Panc1 (cell line): Measurements from ENCODE around the gene PRMT3. TPM values are rescaled to one million over a fixed set of nuclear protein-coding genes. Genes with fewer than 3 reads are reported as not detected.

Experiments used
- ATAC-seq: fragments of 200-7000 bp; cut with Tn5 transposase; 2 replicates; pipeline ENCODE4 v1.9.1; 2020; ENCODE audit warnings: mild to moderate bottlenecking, moderate library complexity
- BruUV-seq: library from RNA; stranded (reverse); fragments of 400-500 nt; replicated peaks from 2 replicates; lab custom pipeline; 2021; lab: Mats Ljungman, UMichigan
- CTCF ChIA-PET: fragments of 300-600 bp; sonication (Branson Sonifier 250); formaldehyde crosslinking; loops from one replicate; lab custom pipeline; 2022; ENCODE audit warnings: antibody characterized with exemption; lab: Charles Lee
- POLR2A ChIA-PET: fragments of 300-600 bp; sonication (Branson Sonifier 250); formaldehyde crosslinking; loops from one replicate; lab custom pipeline; 2022; ENCODE audit warnings: antibody characterized with exemption; lab: Charles Lee
- DNase-seq: peaks from one replicate; pipeline ENCODE4 v3.0.0-alpha.2; 2010; ENCODE audit warnings: low read depth, low spot score
- H3K27ac ChIP-seq: 2 replicates; pipeline ENCODE4 v1.5.1; 2011; ENCODE audit warnings: mild to moderate bottlenecking, low read length, inconsistent platforms
- H3K27me3 ChIP-seq: fragments of 200-500 bp; sonication (Bioruptor generic); 2 replicates; pipeline ENCODE4 v1.6.0; 2014; ENCODE audit warnings: low read length, inconsistent platforms; ENCODE audit not compliant: control insufficient read depth, insufficient read depth
- H3K36me3 ChIP-seq: fragments of 200-500 bp; sonication (Bioruptor generic); 2 replicates; pipeline ENCODE4 v1.5.1; 2014; ENCODE audit warnings: inconsistent platforms, mild to moderate bottlenecking, low read length, moderate library complexity; ENCODE audit not compliant: control insufficient read depth, insufficient read depth
- H3K4me1 ChIP-seq: 2 replicates; pipeline ENCODE4 v1.5.1; 2011; ENCODE audit warnings: inconsistent platforms, mild to moderate bottlenecking, low read length, moderate library complexity; ENCODE audit not compliant: control insufficient read depth, insufficient read depth
- H3K4me3 ChIP-seq, 2 experiments: 2 replicates each; pipeline ENCODE4 v1.5.1; 2011 to 2012; ENCODE audit warnings: low read depth in 2 of 2, low read length in 2 of 2, mild to moderate bottlenecking in 2 of 2, inconsistent platforms in 1 of 2, moderate library complexity in 1 of 2
- H3K9me3 ChIP-seq: fragments of 200-500 bp; sonication (Bioruptor generic); 2 replicates; pipeline ENCODE4 v1.5.1; 2014; ENCODE audit warnings: low read depth, mild to moderate bottlenecking, inconsistent platforms, low read length, moderate library complexity; ENCODE audit not compliant: control insufficient read depth, insufficient read depth
- CTCF ChIP-seq: fragments of 450-650 bp; IDR thresholded peaks from 2 replicates; pipeline ENCODE4 v1.5.1; 2017; ENCODE audit warnings: mild to moderate bottlenecking
- POLR2AphosphoS5 ChIP-seq: IDR thresholded peaks from 2 replicates; pipeline ENCODE4 v1.6.1; 2012; ENCODE audit warnings: mild to moderate bottlenecking, low read depth, low read length, moderate library complexity
- REST ChIP-seq, 2 experiments: IDR thresholded peaks; 2 replicates each; pipeline ENCODE4 v1.6.1; 2011 to 2012; ENCODE audit warnings: low read depth in 2 of 2, control low read depth in 1 of 2, low read length in 1 of 2, mild to moderate bottlenecking in 1 of 2, moderate library complexity in 1 of 2; ENCODE audit not compliant: insufficient read depth in 1 of 2
- SIN3A ChIP-seq: IDR thresholded peaks from 2 replicates; pipeline ENCODE4 v1.6.1; 2012; ENCODE audit warnings: low read depth, mild to moderate bottlenecking, low read length, moderate library complexity, borderline replicate concordance; ENCODE audit not compliant: insufficient read depth
- TCF7L2 ChIP-seq: IDR thresholded peaks from 2 replicates; pipeline ENCODE4 v1.6.1; 2011; ENCODE audit warnings: mild to moderate bottlenecking, low read depth, low read length, inconsistent platforms
- in situ Hi-C: cut with HindIII; loops from 2 replicates; pipeline ENCODE4 v1.10.0; 2016; ENCODE audit warnings: low sequenced_read_pairs, low pct_unique_long_range_greater_than_20kb
- intact Hi-C: fragments of 100-400 bp; cut with micrococcal nuclease; formaldehyde crosslinking; loops from one replicate; pipeline ENCODE4 v1.10.0; 2022; ENCODE audit not compliant: unreplicated experiment
- total RNA-seq: library from RNA; stranded (reverse); gene quantifications from one replicate; pipeline ENCODE4 v1.2.1, GENCODE V29; 2021; ENCODE audit not compliant: unreplicated experiment

The PRMT3 gene
- total RNA-seq, 1 experiment from 2014 or later = 31.2 TPM

GRCh38 chr11:20399498-20399897 lies 12.0 kb downstream of the PRMT3 start:
- H3K4me3 ChIP-seq = no peak overlapping the region
- no peak for DNase-seq
- ChIA-PET CTCF (no interaction called here), POLR2A (no interaction called here)
- in situ Hi-C loops (no loop called here), intact Hi-C loops (loop anchor here (10.0 kb wide), 1 partner anchor 45 kb away; no protein-coding TSS in a partner anchor)
- no peak for ATAC-seq
- H3K4me1 ChIP-seq = no peaks in the 10 kb centered on the region
- H3K27me3 ChIP-seq = no peaks in the 10 kb centered on the region
- H3K27ac ChIP-seq = no peak overlapping the region
- no TSS peak for BruUV-seq
- H3K9me3 ChIP-seq = no peaks in the 10 kb centered on the region
- peaks cover 36% of the 10 kb centered on the region for H3K36me3 ChIP-seq
- no peak for TF ChIP-seq CTCF
- TF ChIP-seq SIN3A = no peak
- no peak for TF ChIP-seq TCF7L2

- H3K36me3 ChIP-seq = peaks cover 45% of the 10 kb centered on the region
- no peaks in the 10 kb centered on the region for H3K27me3 ChIP-seq
- no peak for ATAC-seq
- in situ Hi-C loops = no loop called here
- H3K4me1 ChIP-seq = no peaks in the 10 kb centered on the region
- ChIA-PET POLR2A (no interaction called here), CTCF (no interaction called here)
- BruUV-seq = no TSS peak
- H3K9me3 ChIP-seq = no peaks in the 10 kb centered on the region
- H3K4me3 ChIP-seq = no peak overlapping the region
- TF ChIP-seq REST (IDR thresholded peaks at IDR 0.05; ENCODE audit: insufficient read depth in 1 of 2, low read depth in 2 of 2, low read length in 1 of 2) = no peak
- intact Hi-C loops = no loop called here
- no peak overlapping the region for H3K27ac ChIP-seq
- no peak for DNase-seq
Observed at GRCh38 chr11:20403059-20403458, 15.5 kb downstream of the PRMT3 start.

GRCh38 chr11:20406484-20406883 lies 19.0 kb downstream of the PRMT3 start:
- TF ChIP-seq REST (IDR thresholded peaks at IDR 0.05; ENCODE audit: insufficient read depth in 1 of 2, low read depth in 2 of 2, low read length in 1 of 2) (no peak), TCF7L2 (no peak), CTCF (no peak), POLR2AphosphoS5 (no peak), SIN3A (no peak)
- Histone ChIP-seq H3K27me3 (no peaks in the 10 kb centered on the region), H3K4me3 (no peak overlapping the region), H3K36me3 (peaks cover 42% of the 10 kb centered on the region), H3K9me3 (no peaks in the 10 kb centered on the region), H3K27ac (no peak overlapping the region), H3K4me1 (no peaks in the 10 kb centered on the region)
- no TSS peak for BruUV-seq
- in situ Hi-C loops (no loop called here), intact Hi-C loops (no loop called here)
- ATAC-seq = no peak
- ChIA-PET POLR2A (no interaction called here), CTCF (no interaction called here)
- DNase-seq = no peak
